NCI-H2171 (cell line): ENCODE results near the gene ZSCAN32.

Experiments used
- DNase-seq: peaks from one replicate; lab custom pipeline; 2025; lab: John Stamatoyannopoulos, UW

ZSCAN32 gene

GRCh38 chr16:3356118-3356517 is 44.7 kb downstream of the ZSCAN32 start:
- DNase-seq, result no peak

GRCh38 chr16:3355589-3355988 is 45.2 kb downstream of the ZSCAN32 start, which contains the start of gene OR2C1:
OR2C1 (plus strand) TSS chr16:3355889; CDS start chr16:3355941, 52 bp downstream.
- no peak for DNase-seq

- DNase-seq, result no peak
Observed at GRCh38 chr16:3349175-3349574, 51.6 kb downstream of the ZSCAN32 start.

GRCh38 chr16:3348547-3349167 is 52.1 kb downstream of the ZSCAN32 start:
- DNase-seq, result no peak

GRCh38 chr16:3347586-3347985 is 53.2 kb downstream of the ZSCAN32 start:
- DNase-seq, result no peak

- no peak for DNase-seq
Observed at GRCh38 chr16:3346041-3346440, 54.8 kb downstream of the ZSCAN32 start.
